ENCODE measurements around the gene CRMP1. TPM values are rescaled to one million over a fixed set of nuclear protein-coding genes. Genes with fewer than 3 reads are reported as not detected.

Gene CRMP1
- total RNA-seq, 1 experiment from 2014 or later: not detected

DNA sequence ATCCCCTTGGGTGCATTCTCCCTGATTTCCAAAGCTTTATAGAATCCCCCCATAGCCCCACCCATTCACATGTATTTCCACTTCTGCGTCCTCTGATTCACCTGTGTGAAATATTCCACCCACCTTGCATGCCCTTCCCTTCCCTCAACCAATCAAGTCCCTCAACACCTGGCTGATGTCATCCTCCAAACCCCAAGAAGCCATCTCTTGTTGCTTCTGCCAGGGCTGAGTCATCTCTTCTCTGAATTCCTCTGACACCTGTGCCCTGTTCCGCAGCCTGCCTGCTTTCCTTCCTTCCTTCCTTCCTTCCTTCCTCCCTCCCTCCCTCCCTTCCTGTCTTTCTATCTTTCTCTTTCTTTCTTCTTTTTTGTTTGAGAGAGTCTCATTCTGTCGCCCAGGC lies 9.9 kb downstream of the CRMP1 start:
- ChIA-PET CTCF (no interaction called here), POLR2A (ENCODE audit: unreplicated experiment) (no interaction called here)
- no TSS peak for BruUV-seq (replicated peaks)

DNA sequence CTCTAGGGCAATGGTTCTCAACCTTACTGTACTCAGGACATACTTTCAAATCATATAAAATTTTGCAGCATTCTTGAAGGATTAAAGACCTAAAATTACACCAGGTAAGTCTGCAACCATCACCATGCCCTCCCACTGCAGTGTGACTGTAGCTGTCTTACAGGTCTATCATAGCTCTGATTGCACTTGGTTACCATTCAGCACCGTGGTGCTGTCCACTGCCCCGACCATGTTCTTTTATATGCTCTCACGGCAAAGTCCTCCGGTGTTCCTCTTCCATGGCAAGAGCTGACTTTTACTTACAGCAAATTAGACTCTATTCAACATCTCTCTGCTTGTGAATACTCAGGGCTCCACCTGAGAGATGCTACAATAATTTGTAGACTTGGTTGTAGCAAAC lies 11.5 kb downstream of the CRMP1 start:
- H3F3A ChIP-seq (ENCODE audit: low read length, unreplicated experiment): no peaks in the 10 kb centered on the region
- no peak overlapping the region for H3K27ac ChIP-seq (ENCODE audit: low read length)
- ATAC-seq (no peak), DNase-seq (peak; percentile 5)
- H4K20me1 ChIP-seq (ENCODE audit: low read length): no peaks in the 10 kb centered on the region
- no peak overlapping the region for H3K9ac ChIP-seq (ENCODE audit: low read length)
- no peaks in the 10 kb centered on the region for H3K79me2 ChIP-seq (ENCODE audit: low read length)
- H2AFZ ChIP-seq (ENCODE audit: low read length): no peak overlapping the region
- H3K36me3 ChIP-seq (ENCODE audit: low read depth, low read length): no peaks in the 10 kb centered on the region
- H3K4me1 ChIP-seq (ENCODE audit: insufficient read depth, low read length): no peaks in the 10 kb centered on the region
- no peak overlapping the region for H3K4me2 ChIP-seq (ENCODE audit: low read length)
- no peak overlapping the region for H3K4me3 ChIP-seq (ENCODE audit: low read length)
- intact Hi-C loops (cut with micrococcal nuclease): no loop called here
- no TSS peak for BruUV-seq (replicated peaks)
- TF ChIP-seq EZH2 (IDR thresholded peaks at IDR 0.05; ENCODE audit: low read length, unreplicated experiment) (no peak), EZH2phosphoT487 (IDR thresholded peaks at IDR 0.05; ENCODE audit: borderline replicate concordance, low read length) (no peak)
- TF ChIP-seq, protein P1, sequence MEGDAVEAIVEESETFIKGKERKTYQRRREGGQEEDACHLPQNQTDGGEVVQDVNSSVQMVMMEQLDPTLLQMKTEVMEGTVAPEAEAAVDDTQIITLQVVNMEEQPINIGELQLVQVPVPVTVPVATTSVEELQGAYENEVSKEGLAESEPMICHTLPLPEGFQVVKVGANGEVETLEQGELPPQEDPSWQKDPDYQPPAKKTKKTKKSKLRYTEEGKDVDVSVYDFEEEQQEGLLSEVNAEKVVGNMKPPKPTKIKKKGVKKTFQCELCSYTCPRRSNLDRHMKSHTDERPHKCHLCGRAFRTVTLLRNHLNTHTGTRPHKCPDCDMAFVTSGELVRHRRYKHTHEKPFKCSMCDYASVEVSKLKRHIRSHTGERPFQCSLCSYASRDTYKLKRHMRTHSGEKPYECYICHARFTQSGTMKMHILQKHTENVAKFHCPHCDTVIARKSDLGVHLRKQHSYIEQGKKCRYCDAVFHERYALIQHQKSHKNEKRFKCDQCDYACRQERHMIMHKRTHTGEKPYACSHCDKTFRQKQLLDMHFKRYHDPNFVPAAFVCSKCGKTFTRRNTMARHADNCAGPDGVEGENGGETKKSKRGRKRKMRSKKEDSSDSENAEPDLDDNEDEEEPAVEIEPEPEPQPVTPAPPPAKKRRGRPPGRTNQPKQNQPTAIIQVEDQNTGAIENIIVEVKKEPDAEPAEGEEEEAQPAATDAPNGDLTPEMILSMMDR (conservative IDR thresholded peaks at IDR 0.05; ENCODE audit: low read depth, low read length): no peak
- H3K9me2 ChIP-seq (replicated peaks; ENCODE audit: low read length): no peaks in the 10 kb centered on the region
- ChIA-PET CTCF (no interaction called here), POLR2A (ENCODE audit: unreplicated experiment) (no interaction called here)
- peaks cover 21% of the 10 kb centered on the region; the same call in 1 of the 2 replicates for H3K27me3 ChIP-seq (ENCODE audit: low read length)
- no peaks in the 10 kb centered on the region for H3K9me3 ChIP-seq (ENCODE audit: low read length)

More for the DNA sequence above, 9.9 kb downstream of the CRMP1 start:
- Histone ChIP-seq H3K27ac (ENCODE audit: low read length) (no peak overlapping the region), H3K9me3 (ENCODE audit: low read length) (no peaks in the 10 kb centered on the region), H3K79me2 (ENCODE audit: low read length) (no peaks in the 10 kb centered on the region), H3K4me3 (ENCODE audit: low read length) (no peak overlapping the region), H3K9ac (ENCODE audit: low read length) (no peak overlapping the region), H3K4me1 (ENCODE audit: insufficient read depth, low read length) (no peaks in the 10 kb centered on the region), H3K27me3 (ENCODE audit: low read length) (peaks cover 29% of the 10 kb centered on the region), H3F3A (ENCODE audit: low read length, unreplicated experiment) (no peaks in the 10 kb centered on the region), H2AFZ (ENCODE audit: low read length) (no peak overlapping the region), H3K9me2 (replicated peaks; ENCODE audit: low read length) (no peaks in the 10 kb centered on the region), H4K20me1 (ENCODE audit: low read length) (no peaks in the 10 kb centered on the region), H3K4me2 (ENCODE audit: low read length) (no peak overlapping the region), H3K36me3 (ENCODE audit: low read depth, low read length) (no peaks in the 10 kb centered on the region)
- ATAC-seq (no peak), DNase-seq (peak; percentile 8)
- TF ChIP-seq, protein P1 (conservative IDR thresholded peaks at IDR 0.05; ENCODE audit: low read depth, low read length): no peak
- TF ChIP-seq EZH2phosphoT487 (IDR thresholded peaks at IDR 0.05; ENCODE audit: borderline replicate concordance, low read length): no peak
- no peak for TF ChIP-seq EZH2 (IDR thresholded peaks at IDR 0.05; ENCODE audit: low read length, unreplicated experiment)
- intact Hi-C loops (cut with micrococcal nuclease): no loop called here

DNA sequence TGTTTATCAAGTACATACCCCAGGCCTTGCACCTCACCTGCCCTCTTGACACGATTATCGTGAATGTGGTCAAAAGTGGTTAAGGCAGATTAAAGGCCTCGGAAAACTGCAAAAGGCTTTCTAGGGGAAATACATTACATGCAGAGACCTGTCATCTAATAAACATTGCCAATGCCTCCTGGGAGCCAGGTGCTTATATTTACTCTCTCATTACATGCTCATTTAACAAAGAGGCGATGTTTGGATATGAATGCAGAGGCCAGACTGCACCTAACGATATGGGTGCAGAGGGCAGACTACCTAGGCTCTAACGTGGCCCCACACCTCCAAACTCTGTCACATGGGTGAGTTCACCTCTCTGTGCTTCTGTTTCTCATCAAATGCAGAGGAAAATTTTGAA lies 14.5 kb downstream of the CRMP1 start:
- no peaks in the 10 kb centered on the region for H3K79me2 ChIP-seq (ENCODE audit: low read length)
- no peaks in the 10 kb centered on the region for H3F3A ChIP-seq (ENCODE audit: low read length, unreplicated experiment)
- no peak overlapping the region for H3K9ac ChIP-seq (ENCODE audit: low read length)
- no peak overlapping the region for H3K4me2 ChIP-seq (ENCODE audit: low read length)
- TF ChIP-seq EZH2phosphoT487 (IDR thresholded peaks at IDR 0.05; ENCODE audit: borderline replicate concordance, low read length) (no peak), EZH2 (IDR thresholded peaks at IDR 0.05; ENCODE audit: low read length, unreplicated experiment) (no peak)
- TF ChIP-seq, protein P1 (conservative IDR thresholded peaks at IDR 0.05; ENCODE audit: low read depth, low read length): no peak
- no peak for DNase-seq
- H3K9me3 ChIP-seq (ENCODE audit: low read length): no peaks in the 10 kb centered on the region
- no TSS peak for BruUV-seq (replicated peaks)
- H4K20me1 ChIP-seq (ENCODE audit: low read length): no peaks in the 10 kb centered on the region
- intact Hi-C loops (cut with micrococcal nuclease): no loop called here
- no peak overlapping the region for H3K4me3 ChIP-seq (ENCODE audit: low read length)
- no peaks in the 10 kb centered on the region for H3K36me3 ChIP-seq (ENCODE audit: low read depth, low read length)
- H3K4me1 ChIP-seq (ENCODE audit: insufficient read depth, low read length): no peaks in the 10 kb centered on the region
- no peak overlapping the region for H3K27ac ChIP-seq (ENCODE audit: low read length)
- H3K9me2 ChIP-seq (replicated peaks; ENCODE audit: low read length): no peaks in the 10 kb centered on the region
- POLR2A ChIA-PET (ENCODE audit: unreplicated experiment): no interaction called here
- CTCF ChIA-PET: no interaction called here
- peaks cover 19% of the 10 kb centered on the region; the same call in 1 of the 2 replicates for H3K27me3 ChIP-seq (ENCODE audit: low read length)
- H2AFZ ChIP-seq (ENCODE audit: low read length): no peak overlapping the region
- ATAC-seq: no peak

All from PC-3 (cell line).